NCI-H1436 treated with DMSO at 0.1 percent for 48 hours (cell line): ENCODE results near the gene FEM1C.

ENCODE experiments used
- DNase-seq: peaks from one replicate; lab custom pipeline; 2025; lab: John Stamatoyannopoulos, UW

The FEM1C gene

GRCh38 chr5:115557667-115558387, 13.3 kb upstream of the FEM1C start:
- DNase-seq, result no peak

GRCh38 chr5:115556276-115556675, 11.7 kb upstream of the FEM1C start:
- no peak for DNase-seq

GRCh38 chr5:115555084-115555633, 10.6 kb upstream of the FEM1C start:
- DNase-seq, result no peak

GRCh38 chr5:115553082-115553481, 8.5 kb upstream of the FEM1C start:
- no peak for DNase-seq

- DNase-seq, result no peak
Observed at GRCh38 chr5:115551415-115551814, 6.8 kb upstream of the FEM1C start.

GRCh38 chr5:115549154-115549553, 4.6 kb upstream of the FEM1C start:
- DNase-seq, result no peak

GRCh38 chr5:115548683-115549082, 4.1 kb upstream of the FEM1C start:
- no peak for DNase-seq

GRCh38 chr5:115545351-115545882, 842 bp upstream of the FEM1C start:
- no peak for DNase-seq

GRCh38 chr5:115544043-115544435, 536 bp downstream of the FEM1C start:
- DNase-seq, result no peak

- DNase-seq, result no peak
Observed at GRCh38 chr5:115543365-115544042, 1.1 kb downstream of the FEM1C start.

- DNase-seq, result no peak
Observed at GRCh38 chr5:115542651-115543364, 1.8 kb downstream of the FEM1C start.

GRCh38 chr5:115542086-115542485, 2.5 kb downstream of the FEM1C start:
- no peak for DNase-seq

- DNase-seq, result no peak
Observed at GRCh38 chr5:115541611-115542010, 3.0 kb downstream of the FEM1C start.

- no peak for DNase-seq
Observed at GRCh38 chr5:115535479-115536035, 9.0 kb downstream of the FEM1C start.

GRCh38 chr5:115532517-115532916, 12.1 kb downstream of the FEM1C start:
- no peak for DNase-seq

GRCh38 chr5:115531787-115532367, 12.7 kb downstream of the FEM1C start:
- no peak for DNase-seq

GRCh38 chr5:115531380-115531779, 13.2 kb downstream of the FEM1C start:
- DNase-seq, result no peak

GRCh38 chr5:115530426-115530825, 14.1 kb downstream of the FEM1C start:
- no peak for DNase-seq

GRCh38 chr5:115526604-115527003, 18.0 kb downstream of the FEM1C start:
- no peak for DNase-seq

- DNase-seq, result no peak
Observed at GRCh38 chr5:115524199-115524847, 20.3 kb downstream of the FEM1C start.

- DNase-seq, result no peak
Observed at GRCh38 chr5:115522832-115523403, 21.7 kb downstream of the FEM1C start.
